ENCODE data around the gene AAK1. TPM values are rescaled to one million over a fixed set of nuclear protein-coding genes. Genes with fewer than 3 reads are reported as not detected.

The AAK1 gene
- total and polyA plus RNA-seq, 10 of the 15 experiments (the other 5 are each of a cell fraction or from before 2014, with no cell fraction given), result 2.9 to 41.4 (median 17.5) TPM

GRCh38 chr2:69642709-69643601 is 584 bp downstream of the AAK1 start (continued):
- TF ChIP-seq E2F8 (IDR thresholded peaks at IDR 0.05; ENCODE audit: low read depth, partially characterized antibody) (no peak), PML (IDR thresholded peaks at IDR 0.05; ENCODE audit: low read length) (peak; percentile 67; the same call in 1 of the 2 replicates), RUNX3 (IDR thresholded peaks at IDR 0.05; ENCODE audit: low read length) (peak; percentile 70), NR2F1 (conservative IDR thresholded peaks at IDR 0.05) (peak; percentile 74), JUND (IDR thresholded peaks at IDR 0.05; ENCODE audit: low read depth, low read length) (no peak), ESRRA (IDR thresholded peaks at IDR 0.05; ENCODE audit: low read length) (no peak), EED (IDR thresholded peaks at IDR 0.05; ENCODE audit: low read depth) (no peak), ZNF274 (IDR thresholded peaks at IDR 0.05; ENCODE audit: insufficient read depth, insufficient read length) (no peak), TCF7 (IDR thresholded peaks at IDR 0.05; ENCODE audit: borderline replicate concordance) (no peak), MTA2 (IDR thresholded peaks at IDR 0.05; ENCODE audit: low read depth) (no peak), NRF1 (conservative IDR thresholded peaks at IDR 0.05; ENCODE audit: low read depth, low read length) (no peak), CHD1 (IDR thresholded peaks at IDR 0.05; ENCODE audit: low read depth, low read length) (0 out of 2 replicates have a peak, but pooled peaks have one; percentile 27), RCOR1 (conservative IDR thresholded peaks at IDR 0.05; ENCODE audit: low read depth, low read length) (no peak), TCF3 (IDR thresholded peaks at IDR 0.05; ENCODE audit: borderline replicate concordance, insufficient read depth, low read depth, low read length) (no peak), ETV6 (conservative IDR thresholded peaks at IDR 0.05 in 1 of 2, IDR thresholded peaks at IDR 0.05 in 1 of 2; ENCODE audit: borderline replicate concordance in 1 of 2, low read depth in 1 of 2) (no peak), NBN (IDR thresholded peaks at IDR 0.05) (no peak), RELA (IDR thresholded peaks at IDR 0.05; ENCODE audit: borderline replicate concordance, partially characterized antibody) (no peak), MXI1 (IDR thresholded peaks at IDR 0.05; ENCODE audit: low read depth, low read length) (no peak), IRF5 (IDR thresholded peaks at IDR 0.05; ENCODE audit: borderline replicate concordance) (no peak), MEF2B (IDR thresholded peaks at IDR 0.05; ENCODE audit: partially characterized antibody, poor library complexity, severe bottlenecking) (no peak), PKNOX1 (IDR thresholded peaks at IDR 0.05) (no peak)
- TF ChIP-seq, protein P1, sequence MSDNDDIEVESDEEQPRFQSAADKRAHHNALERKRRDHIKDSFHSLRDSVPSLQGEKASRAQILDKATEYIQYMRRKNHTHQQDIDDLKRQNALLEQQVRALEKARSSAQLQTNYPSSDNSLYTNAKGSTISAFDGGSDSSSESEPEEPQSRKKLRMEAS (IDR thresholded peaks at IDR 0.05; ENCODE audit: low read depth, low read length), result no peak
- TF ChIP-seq, protein P2, sequence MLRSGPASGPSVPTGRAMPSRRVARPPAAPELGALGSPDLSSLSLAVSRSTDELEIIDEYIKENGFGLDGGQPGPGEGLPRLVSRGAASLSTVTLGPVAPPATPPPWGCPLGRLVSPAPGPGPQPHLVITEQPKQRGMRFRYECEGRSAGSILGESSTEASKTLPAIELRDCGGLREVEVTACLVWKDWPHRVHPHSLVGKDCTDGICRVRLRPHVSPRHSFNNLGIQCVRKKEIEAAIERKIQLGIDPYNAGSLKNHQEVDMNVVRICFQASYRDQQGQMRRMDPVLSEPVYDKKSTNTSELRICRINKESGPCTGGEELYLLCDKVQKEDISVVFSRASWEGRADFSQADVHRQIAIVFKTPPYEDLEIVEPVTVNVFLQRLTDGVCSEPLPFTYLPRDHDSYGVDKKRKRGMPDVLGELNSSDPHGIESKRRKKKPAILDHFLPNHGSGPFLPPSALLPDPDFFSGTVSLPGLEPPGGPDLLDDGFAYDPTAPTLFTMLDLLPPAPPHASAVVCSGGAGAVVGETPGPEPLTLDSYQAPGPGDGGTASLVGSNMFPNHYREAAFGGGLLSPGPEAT (IDR thresholded peaks at IDR 0.05; ENCODE audit: low read depth), result no peak

Data from GM12878 (cell line).